K562 (cell line): ENCODE results near the gene FAM110D. TPM values are rescaled to one million over a fixed set of nuclear protein-coding genes. Genes with fewer than 3 reads are reported as not detected.

ENCODE experiments used
- CCAR2 ChIP-seq: fragments of 200-400 bp; formaldehyde crosslinking; IDR thresholded peaks from 2 replicates; pipeline ENCODE4 v1.6.1; 2017; ENCODE audit warnings: mild to moderate bottlenecking, low read depth, low read length
- CREB3 ChIP-seq: fragments of 450-650 bp; conservative IDR thresholded peaks from 2 replicates; pipeline ENCODE4 v1.6.1; 2016; ENCODE audit warnings: missing genetic modification characterization, low read depth, mild to moderate bottlenecking, missing compliant biosample characterization, moderate library complexity
- E2F1 ChIP-seq: sonication (generic); formaldehyde crosslinking; IDR thresholded peaks from 2 replicates; pipeline ENCODE4 v1.8.1; 2023; ENCODE audit warnings: mild to moderate bottlenecking, missing genetic modification reagents, moderate library complexity
- ESRRB ChIP-seq: fragments of 250-450 bp; sonication (Bioruptor Pico); IDR thresholded peaks from 2 replicates; pipeline ENCODE4 v1.5.0; 2020; ENCODE audit warnings: mild to moderate bottlenecking, moderate library complexity, borderline replicate concordance
- FOXP4 ChIP-seq: sonication (generic); formaldehyde crosslinking; IDR thresholded peaks from 2 replicates; pipeline ENCODE4 v1.8.0; 2022; ENCODE audit warnings: mild to moderate bottlenecking, missing genetic modification reagents, borderline replicate concordance
- GATA2 ChIP-seq: sonication (generic); formaldehyde crosslinking; IDR thresholded peaks from 2 replicates; pipeline ENCODE4 v1.4.0; 2020; ENCODE audit warnings: mild to moderate bottlenecking, missing genetic modification reagents
- GATAD2B ChIP-seq: fragments of 450-650 bp; IDR thresholded peaks from 2 replicates; pipeline ENCODE4 v1.6.1; 2017; ENCODE audit warnings: mild to moderate bottlenecking, borderline replicate concordance
- HDAC1 ChIP-seq, 2 experiments: fragments of 450-650 bp; IDR thresholded peaks; 2 replicates each; pipeline ENCODE4 v1.6.1; 2016 to 2017; ENCODE audit warnings: inconsistent platforms in 1 of 2, mild to moderate bottlenecking in 1 of 2, moderate library complexity in 1 of 2
- HINFP ChIP-seq: fragments of 450-650 bp; conservative IDR thresholded peaks from 2 replicates; pipeline ENCODE4 v1.6.1; 2016; ENCODE audit warnings: missing genetic modification characterization, low read depth, mild to moderate bottlenecking, control low read depth, missing compliant biosample characterization
- HMG20B ChIP-seq: fragments of 250-450 bp; sonication (Bioruptor Pico); IDR thresholded peaks from 2 replicates; pipeline ENCODE4 v1.5.0; 2021; ENCODE audit warnings: mild to moderate bottlenecking
- KDM1A ChIP-seq, 2 experiments: fragments of 450-650 bp; IDR thresholded peaks; 2 replicates each; pipeline ENCODE4 v1.6.1; 2016; ENCODE audit warnings: mild to moderate bottlenecking in 2 of 2
- KLF6 ChIP-seq: fragments of 250-450 bp; sonication (Bioruptor Pico); IDR thresholded peaks from 2 replicates; pipeline ENCODE4 v1.4.0; 2020; ENCODE audit warnings: mild to moderate bottlenecking, moderate library complexity, borderline replicate concordance
- MEF2D ChIP-seq: conservative IDR thresholded peaks from 2 replicates; pipeline ENCODE4 v1.6.1; 2016; ENCODE audit warnings: low read depth, missing genetic modification characterization, missing compliant biosample characterization
- RBM15 ChIP-seq: fragments of 200-400 bp; formaldehyde crosslinking; IDR thresholded peaks from 2 replicates; pipeline ENCODE4 v1.6.1; 2018; ENCODE audit warnings: mild to moderate bottlenecking, low read length, moderate library complexity; ENCODE audit not compliant: insufficient read depth
- TCF3 ChIP-seq: sonication (generic); formaldehyde crosslinking; IDR thresholded peaks from 2 replicates; pipeline ENCODE4 v1.4.0; 2020; ENCODE audit warnings: mild to moderate bottlenecking, missing genetic modification reagents
- TEAD1 ChIP-seq, 2 experiments: fragments of 450-650 bp in 1 of 2; sonication (generic) in 1 of 2; formaldehyde crosslinking; IDR thresholded peaks; 2 replicates each; pipeline versions ENCODE4 v1.4.0 to v1.8.0; 2020 to 2022; ENCODE audit warnings: mild to moderate bottlenecking in 2 of 2, missing genetic modification reagents in 1 of 2
- THRB ChIP-seq: fragments of 450-650 bp; formaldehyde crosslinking; conservative IDR thresholded peaks from 2 replicates; pipeline ENCODE4 v1.4.0; 2022; ENCODE audit warnings: mild to moderate bottlenecking, missing genetic modification characterization
- TRIM24 ChIP-seq, 2 experiments: fragments of 450-650 bp; IDR thresholded peaks; 2 replicates each; pipeline ENCODE4 v1.6.1; 2016
- ZNF224 ChIP-seq: sonication (generic); formaldehyde crosslinking; IDR thresholded peaks from 2 replicates; pipeline ENCODE4 v1.8.0; 2022; ENCODE audit warnings: mild to moderate bottlenecking, missing genetic modification reagents
- ZNF444 ChIP-seq: fragments of 250-450 bp; sonication (Bioruptor Pico); IDR thresholded peaks from 2 replicates; pipeline ENCODE4 v1.4.0; 2020; ENCODE audit warnings: mild to moderate bottlenecking, moderate library complexity
- ZNF717 ChIP-seq: fragments of 250-450 bp; sonication (Bioruptor Pico); IDR thresholded peaks from 2 replicates; pipeline ENCODE4 v1.5.0; 2021
- ZNF79 ChIP-seq: fragments of 250-450 bp; sonication (Bioruptor Pico); IDR thresholded peaks from 2 replicates; pipeline ENCODE4 v1.4.0; 2020; ENCODE audit warnings: low read depth, mild to moderate bottlenecking, moderate library complexity
- polyA plus RNA-seq, 8 experiments: library from polyadenylated mRNA; depleted of rRNA in 4 of 8; stranded (reverse) in 5 of 8; unstranded in 3 of 8; fragments of >200 nt; fragmentation: Nextera tagmentation in 2 of 8; fragmentation: Illumina TruSeq in 1 of 8; extraction: Ambion mirVana in 2 of 8; extraction: Trizol in 1 of 8; gene quantifications; 2 replicates each; pipeline versions ENCODE4 v1.2.1 to v1.2.3, GENCODE V29; 2011 to 2014; ENCODE audit warnings: inconsistent platforms in 1 of 8, missing spikeins in 1 of 8
- total RNA-seq, 7 experiments: library from RNA; depleted of rRNA in 6 of 7; stranded (reverse); fragments of >200 nt in 6 of 7; fragmentation: Illumina TruSeq in 2 of 7; extraction: Trizol in 2 of 7; gene quantifications; 2 replicates each; pipeline versions ENCODE4 v1.2.1 to v1.2.3, GENCODE V29; 2011 to 2021; ENCODE audit warnings: low replicate concordance in 1 of 7

FAM110D gene
- total and polyA plus RNA-seq, 9 of the 15 experiments (the other 6 are each of a cell fraction or from before 2014, with no cell fraction given), result 0.04 to 1.1 (median 0.33) TPM

- TF ChIP-seq TCF3 (CRISPR knock-in tag) (no peak), KDM1A (IDR thresholded peaks at IDR 0.05) (no peak), FOXP4 (CRISPR knock-in tag) (no peak), CREB3 (peak; percentile 80), ZNF444 (CRISPR knock-in tag) (no peak), HMG20B (CRISPR knock-in tag) (no peak), CCAR2 (no peak), HINFP (tag) (0 out of 2 replicates have a peak, but pooled peaks have one; percentile 18), THRB (CRISPR knock-in tag) (no peak), ZNF79 (0 out of 2 replicates have a peak, but pooled peaks have one; percentile 19), HDAC1 (IDR thresholded peaks at IDR 0.05) (no peak), E2F1 (CRISPR knock-in tag) (no peak), TRIM24 (IDR thresholded peaks at IDR 0.05) (no peak), TEAD1 (CRISPR knock-in tag; IDR thresholded peaks at IDR 0.05) (peak in 1 of 2 experiments; percentile 48; a peak in 1 of 4 replicates), RBM15 (no peak), MEF2D (tag) (peak; percentile 77), ZNF224 (no peak), ESRRB (CRISPR knock-in tag) (no peak), GATA2 (no peak), GATAD2B (no peak), KLF6 (CRISPR knock-in tag) (peak; percentile 87), ZNF717 (CRISPR knock-in tag) (no peak)
Measured at GRCh38 chr1:26129778-26130177, 29.1 kb upstream of the FAM110D start (continued).
